ENCODE data around the gene TMEM163. TPM values are rescaled to one million over a fixed set of nuclear protein-coding genes. Genes with fewer than 3 reads are reported as not detected.

TMEM163 gene
- total RNA-seq, 1 donor from 2014 or later = 1.0 TPM

DNA sequence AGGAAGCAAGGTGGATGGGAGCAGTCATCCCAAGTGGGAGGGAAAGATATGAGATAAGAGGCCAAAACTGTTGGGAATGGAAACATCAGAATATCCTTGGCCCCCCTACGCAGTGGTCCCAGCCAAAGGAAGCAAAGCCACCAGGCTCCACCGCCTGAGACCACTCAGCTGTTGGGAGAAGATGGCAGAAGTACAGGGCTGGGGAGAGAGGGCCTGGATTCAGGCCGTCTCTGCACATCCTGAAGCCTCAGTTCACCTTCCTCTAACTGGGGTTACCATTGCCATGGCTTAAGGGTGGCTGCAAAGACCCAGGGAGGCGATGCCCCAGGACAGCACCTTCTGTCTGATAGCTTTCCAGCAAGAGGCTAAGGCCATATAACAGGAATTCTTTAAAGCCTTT is 271.1 kb downstream of the TMEM163 start:
- Mint-ChIP-seq H3K36me3 (ENCODE audit: low read depth) (no peaks in the 10 kb centered on the region), H3K4me1 (peaks cover 3% of the 10 kb centered on the region), H3K27me3 (ENCODE audit: low read depth) (no peaks in the 10 kb centered on the region), H3K27ac (ENCODE audit: unreplicated experiment) (no peak overlapping the region), H3K4me3 (no peak overlapping the region), H3K9me3 (no peaks in the 10 kb centered on the region)
- DNase-seq (ENCODE audit: low read depth, low spot score) = no peak
- TF ChIP-seq, protein P1, sequence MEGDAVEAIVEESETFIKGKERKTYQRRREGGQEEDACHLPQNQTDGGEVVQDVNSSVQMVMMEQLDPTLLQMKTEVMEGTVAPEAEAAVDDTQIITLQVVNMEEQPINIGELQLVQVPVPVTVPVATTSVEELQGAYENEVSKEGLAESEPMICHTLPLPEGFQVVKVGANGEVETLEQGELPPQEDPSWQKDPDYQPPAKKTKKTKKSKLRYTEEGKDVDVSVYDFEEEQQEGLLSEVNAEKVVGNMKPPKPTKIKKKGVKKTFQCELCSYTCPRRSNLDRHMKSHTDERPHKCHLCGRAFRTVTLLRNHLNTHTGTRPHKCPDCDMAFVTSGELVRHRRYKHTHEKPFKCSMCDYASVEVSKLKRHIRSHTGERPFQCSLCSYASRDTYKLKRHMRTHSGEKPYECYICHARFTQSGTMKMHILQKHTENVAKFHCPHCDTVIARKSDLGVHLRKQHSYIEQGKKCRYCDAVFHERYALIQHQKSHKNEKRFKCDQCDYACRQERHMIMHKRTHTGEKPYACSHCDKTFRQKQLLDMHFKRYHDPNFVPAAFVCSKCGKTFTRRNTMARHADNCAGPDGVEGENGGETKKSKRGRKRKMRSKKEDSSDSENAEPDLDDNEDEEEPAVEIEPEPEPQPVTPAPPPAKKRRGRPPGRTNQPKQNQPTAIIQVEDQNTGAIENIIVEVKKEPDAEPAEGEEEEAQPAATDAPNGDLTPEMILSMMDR (conservative IDR thresholded peaks at IDR 0.05) = no peak

DNA sequence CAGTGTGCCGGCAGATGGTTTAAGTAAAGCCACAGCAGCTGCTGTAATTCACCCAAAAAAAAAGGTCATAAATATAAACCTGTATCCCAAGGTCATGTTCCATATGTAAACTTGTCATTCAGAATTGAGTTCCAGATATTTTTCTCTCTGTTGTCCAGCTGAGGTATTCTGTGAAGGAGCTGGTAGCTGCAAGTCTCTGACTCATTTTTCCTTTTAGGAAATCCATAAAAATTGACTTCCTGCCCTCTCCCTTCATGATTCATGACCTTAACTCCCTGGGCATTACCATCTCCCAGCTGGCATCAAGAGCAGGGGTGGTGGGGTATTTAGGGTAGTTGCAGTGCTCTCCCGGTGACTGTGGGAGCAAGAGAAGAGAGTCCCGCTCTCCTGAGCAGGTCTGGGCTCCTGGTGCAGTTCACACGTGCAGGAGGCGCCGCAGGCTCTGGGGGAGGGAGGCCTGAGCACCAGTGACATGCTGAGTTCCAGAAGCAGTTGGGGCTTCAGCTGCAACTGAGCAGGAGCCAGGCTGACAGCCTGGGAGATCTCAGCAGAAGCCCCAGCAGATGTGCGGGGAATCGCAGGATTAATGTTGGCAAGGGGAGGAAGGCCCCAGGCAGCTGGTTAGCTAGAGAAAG is 272.3 kb downstream of the TMEM163 start:
- Mint-ChIP-seq H3K27ac (ENCODE audit: unreplicated experiment) (peak overlapping the region; percentile 52), H3K27me3 (ENCODE audit: low read depth) (no peaks in the 10 kb centered on the region)
- no peak for DNase-seq (ENCODE audit: low read depth, low spot score)

GRCh38 chr2:134445985-134446382 is 272.8 kb downstream of the TMEM163 start:
- no peak for DNase-seq (ENCODE audit: low read depth, low spot score)
- no peak overlapping the region for H3K4me3 Mint-ChIP-seq
- no peaks in the 10 kb centered on the region for H3K27me3 Mint-ChIP-seq (ENCODE audit: low read depth)
- H3K27ac Mint-ChIP-seq (ENCODE audit: unreplicated experiment) = no peak overlapping the region
- peaks cover 2% of the 10 kb centered on the region for H3K4me1 Mint-ChIP-seq
- TF ChIP-seq, protein P1 (conservative IDR thresholded peaks at IDR 0.05) = no peak
- no peaks in the 10 kb centered on the region for H3K9me3 Mint-ChIP-seq
- no peaks in the 10 kb centered on the region for H3K36me3 Mint-ChIP-seq (ENCODE audit: low read depth)

More for the DNA sequence above, 272.3 kb downstream of the TMEM163 start:
- Mint-ChIP-seq H3K36me3 (ENCODE audit: low read depth) (no peaks in the 10 kb centered on the region), H3K9me3 (no peaks in the 10 kb centered on the region), H3K4me1 (peaks cover 3% of the 10 kb centered on the region), H3K4me3 (no peak overlapping the region)
- TF ChIP-seq, protein P1 (conservative IDR thresholded peaks at IDR 0.05) = no peak

DNA sequence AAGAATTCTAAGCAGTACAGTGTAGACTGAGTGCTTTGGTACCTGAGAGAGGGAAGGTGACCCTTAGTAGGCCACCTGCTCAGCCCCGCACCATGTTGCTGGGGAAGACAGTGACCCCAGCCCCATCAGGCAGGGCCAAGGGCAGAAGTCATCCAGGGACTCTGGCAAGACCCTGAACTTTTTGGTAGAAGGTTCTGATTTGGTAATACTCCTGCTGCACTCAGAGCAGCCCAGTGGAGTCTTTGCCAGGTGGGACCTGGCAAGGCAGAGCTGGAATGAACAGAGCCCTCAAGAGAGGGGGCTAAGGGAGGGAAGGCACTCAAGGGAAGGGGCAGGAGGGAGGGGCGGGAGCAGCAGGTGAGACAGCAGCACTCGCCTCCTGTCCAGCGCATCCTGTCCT is 273.7 kb downstream of the TMEM163 start:
- no peaks in the 10 kb centered on the region for H3K36me3 Mint-ChIP-seq (ENCODE audit: low read depth)
- no peak for DNase-seq (ENCODE audit: low read depth, low spot score)

GRCh38 chr2:134443814-134444480 is 274.9 kb downstream of the TMEM163 start:
- Mint-ChIP-seq H3K36me3 (ENCODE audit: low read depth) (peaks cover 3% of the 10 kb centered on the region), H3K9me3 (no peaks in the 10 kb centered on the region), H3K4me3 (no peak overlapping the region), H3K27ac (ENCODE audit: unreplicated experiment) (no peak overlapping the region), H3K27me3 (ENCODE audit: low read depth) (no peaks in the 10 kb centered on the region), H3K4me1 (no peaks in the 10 kb centered on the region)
- no peak for DNase-seq (ENCODE audit: low read depth, low spot score)
- TF ChIP-seq, protein P1 (conservative IDR thresholded peaks at IDR 0.05) = no peak

More for the DNA sequence above, 273.7 kb downstream of the TMEM163 start:
- TF ChIP-seq, protein P1 (conservative IDR thresholded peaks at IDR 0.05) = no peak
- Mint-ChIP-seq H3K4me1 (no peaks in the 10 kb centered on the region), H3K9me3 (no peaks in the 10 kb centered on the region), H3K4me3 (no peak overlapping the region), H3K27ac (ENCODE audit: unreplicated experiment) (no peak overlapping the region), H3K27me3 (ENCODE audit: low read depth) (no peaks in the 10 kb centered on the region)
